GM19023 (cell line): ENCODE results near the gene GASK1A.
"Not testable (repeated sequence)": the region's sequence is repeated elsewhere in the genome, so short reads cannot be mapped to it uniquely, and the experiment has no call there.

Experiments used
- ATAC-seq: cut with Tn5 transposase; IDR thresholded peaks from one replicate; pipeline ENCODE4 v1.9.1; 2021; ENCODE audit warnings: mild to moderate bottlenecking, moderate library complexity; ENCODE audit not compliant: unreplicated experiment

The GASK1A gene

DNA sequence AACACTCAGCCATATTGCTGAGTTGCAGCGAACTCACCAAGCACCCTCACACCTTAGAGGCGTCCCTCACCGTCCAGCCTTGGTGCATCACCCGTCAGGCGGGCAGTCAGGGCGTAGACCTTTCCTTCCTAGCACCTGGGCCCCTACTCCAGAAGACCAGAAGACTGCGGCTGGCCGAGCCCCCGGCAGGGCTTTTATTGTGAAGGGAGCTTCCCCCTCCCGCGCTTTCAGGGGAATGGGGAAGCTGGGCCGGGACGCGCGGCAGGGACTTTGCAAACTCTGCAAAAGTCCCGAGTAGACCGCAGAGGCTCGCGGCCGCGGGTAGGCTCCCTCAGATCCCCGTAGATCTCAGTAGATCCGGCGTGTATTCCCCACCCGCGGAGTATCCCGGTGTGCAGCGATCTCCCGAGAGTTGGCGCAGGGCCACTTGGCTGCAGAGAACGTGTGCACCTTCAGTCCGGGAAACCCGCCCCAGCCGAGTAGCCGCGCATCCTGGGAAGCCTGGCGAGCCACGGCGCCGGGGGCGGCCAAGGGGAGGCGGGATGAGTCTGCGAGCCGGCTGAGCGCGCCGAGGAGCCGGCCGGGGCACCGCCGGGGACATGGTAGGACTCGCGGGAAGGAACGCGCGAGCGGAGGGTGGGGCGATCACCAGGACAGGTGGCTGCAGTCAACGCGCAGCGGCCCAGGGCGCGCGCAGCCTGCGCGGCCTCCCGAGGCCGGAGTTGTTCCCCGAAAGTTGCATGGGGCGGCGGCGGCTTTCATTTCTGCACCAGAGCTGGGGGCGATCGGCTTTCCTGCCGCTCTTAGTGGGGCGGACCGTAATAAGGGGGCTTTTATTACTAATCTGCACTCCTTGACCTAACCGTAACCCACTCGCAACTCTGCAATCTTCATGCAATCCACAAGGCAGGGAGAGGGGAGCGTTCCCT lies at the start of gene GASK1A:
Gene GASK1A, plus strand, starts transcription at position 268 of the 929 bp plus-strand sequence. Its CDS starts 332 bp downstream, at position 600.
- no peak for ATAC-seq

DNA sequence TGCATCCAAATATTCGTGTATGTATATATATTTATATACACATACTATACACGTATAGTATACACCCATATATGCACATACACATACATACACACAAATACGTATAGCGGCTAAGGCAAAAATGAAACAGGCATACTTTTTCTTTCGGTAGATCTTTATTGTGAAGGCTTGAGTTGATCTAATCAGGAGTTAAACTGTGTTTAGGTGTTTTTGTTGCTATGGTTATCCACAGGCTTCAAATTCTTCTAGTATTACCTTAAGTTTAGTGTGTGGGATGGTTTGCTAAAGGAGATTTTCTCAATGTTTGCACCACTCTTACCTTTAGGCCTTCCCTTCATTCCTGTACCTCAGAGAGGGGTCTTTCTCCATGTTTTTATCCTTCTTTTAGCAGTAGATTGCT lies 45.0 kb upstream of the GASK1A start:
- no peak for ATAC-seq

DNA sequence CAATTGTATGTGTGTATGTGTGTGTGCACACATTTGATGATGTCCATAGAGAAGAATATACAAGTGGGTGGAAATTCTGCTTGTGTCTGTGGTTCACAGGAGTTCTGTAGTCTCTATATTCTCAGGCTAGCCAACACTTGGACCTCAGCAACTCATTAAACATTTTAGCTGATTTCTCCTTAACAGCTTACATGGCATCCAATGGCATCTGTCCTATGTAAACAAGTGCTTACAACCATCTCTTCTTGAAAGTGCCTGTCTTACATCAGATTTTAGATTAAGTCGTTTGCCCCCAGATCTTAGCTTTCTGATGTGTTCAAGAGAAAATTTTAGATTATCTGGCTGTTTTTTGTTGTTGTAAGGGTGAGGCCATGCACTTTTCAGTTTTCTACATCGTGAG lies 44.2 kb upstream of the GASK1A start:
- no peak for ATAC-seq

DNA sequence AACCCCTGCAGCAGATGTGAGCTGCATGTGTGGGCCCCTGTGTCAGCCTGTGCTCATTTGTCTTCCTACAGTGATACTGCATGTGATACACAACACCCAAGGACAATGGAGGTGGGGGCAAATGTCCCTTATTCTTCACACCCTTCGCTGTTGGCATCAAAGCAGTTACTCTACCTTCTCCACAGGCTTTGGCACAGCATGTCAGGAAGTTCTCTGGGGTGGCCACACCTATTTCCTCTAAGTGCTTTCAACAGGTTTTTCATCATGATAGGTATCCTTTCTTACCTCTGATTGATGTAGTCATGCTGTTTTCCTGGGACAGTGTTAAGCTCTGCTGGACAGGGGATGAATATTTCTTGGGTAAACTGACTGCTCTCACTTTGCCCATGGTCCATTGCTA lies 43.6 kb upstream of the GASK1A start:
- ATAC-seq = no peak

DNA sequence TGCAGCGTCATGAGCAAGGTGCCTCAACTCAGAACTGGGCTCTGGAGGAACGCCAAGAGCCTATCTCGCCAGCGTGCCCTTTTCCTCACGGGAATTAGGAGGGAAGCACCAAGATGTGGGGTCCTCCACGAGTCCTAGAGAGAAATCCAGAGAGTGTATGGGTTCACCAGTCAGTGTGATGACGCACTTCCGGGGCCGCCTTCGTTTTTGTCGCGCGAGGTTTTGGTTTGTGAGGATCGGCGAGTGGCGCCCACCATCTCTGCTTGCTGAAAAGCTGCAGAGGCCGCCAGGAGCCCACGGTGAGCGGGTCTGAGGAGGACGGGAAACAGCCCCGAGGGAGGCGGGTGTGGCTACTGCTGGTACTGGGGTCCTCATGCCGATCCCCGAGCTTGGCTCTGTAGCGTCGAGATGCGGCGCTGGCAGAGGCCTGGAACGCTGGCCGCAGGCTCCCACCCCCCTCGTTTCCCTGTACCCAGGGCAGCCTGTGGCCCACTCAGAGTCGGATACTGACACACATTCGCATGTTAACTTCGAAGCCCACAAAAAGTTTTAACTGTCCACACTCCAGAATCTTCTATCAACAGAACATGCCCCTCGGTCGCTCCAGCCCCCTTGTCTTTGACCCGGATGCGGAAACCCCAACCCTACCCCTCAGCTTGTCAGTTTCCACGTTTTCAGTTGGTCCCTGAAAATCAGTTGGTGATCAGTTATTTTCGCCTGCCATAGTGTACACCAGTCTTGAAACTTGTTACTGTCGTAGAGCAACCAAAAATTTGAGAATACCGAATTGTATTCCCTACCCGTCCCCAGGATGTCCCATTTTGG lies 42.7 kb upstream of the GASK1A start:
- ATAC-seq = no peak

DNA sequence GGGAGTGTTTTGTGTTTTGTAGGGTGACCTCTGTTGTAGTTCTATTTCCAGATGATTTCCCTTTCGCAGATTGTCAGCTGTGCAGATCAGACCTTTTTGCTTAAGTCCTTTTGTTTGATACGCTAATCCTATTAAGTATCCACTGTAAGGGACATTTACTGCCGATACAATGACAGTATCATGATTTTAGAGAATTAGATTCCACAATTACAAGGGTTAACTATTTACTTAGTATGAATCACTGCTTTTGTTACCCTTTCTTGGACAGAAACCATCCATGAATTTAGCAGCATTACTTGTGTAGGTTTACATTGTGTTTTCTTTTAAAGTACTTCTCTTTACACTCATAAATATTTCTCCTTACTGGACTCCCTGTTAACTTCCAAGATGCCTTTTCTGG lies 41.8 kb upstream of the GASK1A start:
- ATAC-seq = no peak

DNA sequence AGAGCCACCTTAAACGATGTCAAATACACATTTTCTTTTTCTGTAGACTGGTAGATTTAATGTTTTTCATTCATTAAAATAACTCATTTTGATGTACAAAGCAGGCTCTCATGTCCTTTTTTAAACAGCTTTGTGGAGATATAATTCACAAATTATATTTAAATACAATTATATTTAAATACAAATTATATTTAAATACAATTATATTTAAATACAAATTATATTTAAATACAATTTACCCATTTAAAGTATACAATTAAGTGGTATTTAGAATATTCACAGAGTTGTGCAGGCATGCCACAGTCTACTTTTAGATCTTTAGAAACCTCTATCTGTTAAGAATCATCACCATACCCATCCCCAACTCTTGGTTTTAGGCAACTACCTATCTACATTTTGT lies 36.4 kb upstream of the GASK1A start:
- ATAC-seq = no peak

DNA sequence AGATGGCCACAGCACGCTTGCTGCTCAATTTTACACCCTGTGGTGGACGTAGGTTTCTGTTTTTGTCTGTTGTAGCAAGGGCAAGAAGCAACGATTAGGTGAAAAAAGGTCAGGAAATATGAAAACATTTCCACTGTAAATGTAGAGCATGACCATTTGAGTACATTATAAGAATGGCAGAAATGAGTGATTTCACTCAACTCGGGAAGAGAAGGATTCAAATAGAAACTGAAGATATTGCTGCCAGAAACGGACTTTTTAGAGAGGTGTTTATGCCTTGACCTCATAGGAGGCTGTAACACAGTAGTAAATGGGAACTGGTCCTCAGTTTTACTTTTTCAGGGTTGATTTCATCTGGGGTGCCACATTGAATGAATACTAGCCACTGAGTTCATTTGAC lies 33.1 kb upstream of the GASK1A start:
- no peak for ATAC-seq

DNA sequence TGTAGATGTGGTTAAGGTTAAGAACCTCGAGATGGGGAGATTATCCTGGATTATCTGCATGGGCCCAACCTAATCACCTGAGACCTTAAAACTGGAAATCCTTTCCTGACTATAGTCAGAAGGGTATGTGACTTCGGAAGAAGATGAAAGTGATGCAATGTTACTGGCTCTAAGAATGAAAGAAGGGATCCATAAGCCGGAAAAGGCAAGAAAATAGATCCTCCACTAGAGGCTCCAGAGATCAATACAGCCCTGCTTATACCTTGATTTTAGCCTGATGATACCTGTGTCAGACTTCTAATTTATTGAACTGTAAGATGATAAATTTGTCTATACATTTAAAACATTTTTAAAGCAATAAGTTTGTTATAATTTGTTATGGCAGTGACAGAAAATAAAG lies 21.5 kb upstream of the GASK1A start:
- no peak for ATAC-seq

DNA sequence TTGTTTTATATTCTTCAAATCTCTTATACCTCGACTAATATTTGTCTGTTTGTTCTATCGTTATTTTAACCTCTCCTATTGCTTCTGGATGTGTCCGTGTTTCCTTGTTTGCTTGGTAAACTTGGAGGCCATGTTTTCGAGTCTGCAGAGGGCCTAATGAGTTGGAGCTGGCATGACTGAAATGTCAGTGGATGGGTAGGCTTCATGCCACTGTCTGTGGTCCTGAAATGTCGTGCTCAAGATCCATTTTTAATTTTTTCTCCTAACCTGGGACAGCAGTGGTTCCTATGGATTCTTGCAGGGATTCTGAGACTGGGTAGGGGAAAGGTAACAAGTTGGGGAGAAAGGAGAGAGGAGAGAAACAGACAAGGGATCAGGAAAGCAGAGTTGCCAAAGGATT lies 18.8 kb upstream of the GASK1A start:
- ATAC-seq = no peak

DNA sequence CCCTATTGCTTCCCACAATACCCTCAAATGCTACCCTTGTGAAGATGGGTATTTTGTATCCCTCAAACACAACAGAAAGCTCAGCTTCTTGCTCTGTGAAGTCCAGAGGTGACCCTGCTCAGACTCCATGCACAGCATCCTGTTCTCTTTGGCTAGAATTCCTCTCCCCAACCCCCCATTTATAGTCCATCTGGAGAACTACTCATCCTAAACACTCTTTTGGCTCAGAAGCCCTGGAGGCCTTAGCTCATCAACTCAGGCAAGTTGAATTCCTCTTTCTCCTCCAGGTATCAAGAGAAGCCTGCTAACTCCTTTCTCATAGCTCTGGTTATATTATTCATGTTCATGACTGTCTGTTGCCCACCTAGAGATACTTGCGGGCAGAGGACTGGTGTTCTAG lies 18.3 kb upstream of the GASK1A start:
- ATAC-seq = no peak

DNA sequence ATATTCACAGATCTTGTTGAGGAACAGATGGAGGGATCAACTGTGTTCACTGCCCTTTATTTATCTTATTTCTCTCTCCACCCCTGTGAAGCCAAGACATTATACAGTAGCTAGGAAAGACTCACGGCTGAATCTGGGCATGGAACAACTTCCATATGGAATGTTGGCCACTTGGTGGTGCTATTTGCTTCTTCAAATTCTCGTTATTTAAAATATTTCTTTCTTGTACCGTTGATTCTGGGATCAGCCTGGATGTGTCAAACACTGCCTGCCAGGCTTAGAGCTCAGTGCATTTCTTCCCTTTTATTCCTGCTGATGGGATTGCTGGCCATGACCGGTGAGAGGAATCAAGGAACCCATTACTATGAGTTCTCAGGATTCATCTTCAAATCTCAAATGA lies 17.5 kb upstream of the GASK1A start:
- ATAC-seq = no peak

DNA sequence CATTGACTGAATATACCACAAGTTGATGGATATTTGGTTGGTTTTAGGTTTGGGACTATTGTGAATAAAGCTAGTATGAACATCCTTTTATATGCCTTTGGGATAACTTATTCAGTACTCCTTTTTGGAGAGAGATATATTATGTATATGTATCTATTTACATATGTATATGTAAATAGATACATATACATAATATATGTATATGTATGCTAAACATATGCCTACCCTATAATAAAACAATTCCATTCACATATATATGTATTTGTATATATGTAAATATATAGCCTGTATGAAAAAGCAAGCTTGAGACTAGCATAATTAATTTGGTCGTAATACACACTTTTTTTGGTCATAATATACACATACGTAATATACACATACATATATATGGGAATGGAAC lies 15.8 kb upstream of the GASK1A start:
- ATAC-seq = no peak

DNA sequence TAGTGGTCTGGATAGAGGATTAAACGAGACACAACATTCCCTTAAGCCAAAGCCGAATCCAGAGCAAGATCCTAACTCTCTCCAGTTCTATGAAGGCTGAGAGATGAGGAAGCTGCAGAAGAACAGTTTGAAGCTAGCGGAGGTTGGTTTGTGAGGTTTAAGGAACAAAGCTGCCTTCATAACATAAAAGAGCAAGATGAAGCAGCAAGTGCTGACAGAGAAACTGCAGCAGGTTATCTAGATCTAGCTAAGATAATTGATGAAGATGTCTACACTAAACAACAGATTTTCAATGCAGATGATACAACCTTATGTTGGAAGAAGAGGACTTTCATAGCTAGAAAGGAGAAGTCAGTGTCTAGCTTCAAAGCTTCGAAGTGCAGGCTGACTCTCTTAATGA lies 14.8 kb upstream of the GASK1A start:
- ATAC-seq = no peak

DNA sequence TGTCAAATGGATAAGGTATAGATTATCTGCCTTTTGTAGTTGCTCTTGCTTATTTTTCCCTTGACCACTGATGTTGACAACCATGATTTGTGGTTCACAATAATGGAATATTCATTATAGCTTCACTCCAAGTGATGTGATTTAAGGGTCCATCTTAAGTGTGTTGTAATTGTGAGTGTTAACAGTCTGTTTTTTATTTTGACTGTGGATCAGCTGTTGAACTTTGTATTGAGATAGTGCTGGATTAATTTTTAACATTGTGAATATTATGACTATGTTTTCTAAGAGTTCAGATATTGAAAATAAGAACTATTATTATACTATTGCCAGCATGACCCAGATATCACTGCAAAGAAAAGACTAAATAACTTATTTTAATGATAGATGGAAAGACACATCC lies 8.6 kb upstream of the GASK1A start:
- no peak for ATAC-seq

DNA sequence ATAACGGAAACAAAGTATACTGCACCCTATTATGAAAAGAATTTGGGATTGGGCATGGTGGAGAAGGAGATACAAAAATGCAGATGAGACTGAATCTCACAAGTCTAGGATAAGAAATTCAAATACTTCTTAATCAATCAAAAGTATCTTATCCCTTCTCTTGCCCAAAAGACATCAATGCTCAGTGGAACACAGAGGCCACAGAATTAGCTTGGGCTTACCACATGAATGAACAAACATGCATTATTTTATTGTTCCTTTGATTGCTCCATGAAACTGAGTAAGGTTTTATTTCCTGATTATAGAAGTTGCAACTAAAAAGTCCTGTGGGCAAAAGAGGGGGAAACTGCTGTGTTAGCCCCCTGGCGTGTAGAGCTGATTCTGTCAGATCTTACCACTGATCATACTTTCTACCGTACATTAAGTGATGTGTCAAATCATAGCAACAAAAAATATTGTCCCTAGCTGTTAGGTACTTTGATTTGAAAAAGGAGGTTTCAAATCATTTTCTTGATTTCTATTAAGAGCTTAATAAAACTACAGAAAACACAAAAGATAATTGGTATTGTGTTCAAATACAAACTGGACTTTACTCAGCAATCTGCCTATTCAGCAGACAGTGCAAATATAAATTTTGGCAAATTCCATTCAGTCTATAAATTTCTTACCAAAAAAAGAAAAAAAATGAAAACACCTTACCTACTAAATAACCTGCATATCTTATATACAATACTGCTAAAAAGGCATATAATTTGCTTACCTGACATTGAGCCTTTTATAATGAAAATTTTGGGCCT lies 7.9 kb upstream of the GASK1A start:
- ATAC-seq = no peak

DNA sequence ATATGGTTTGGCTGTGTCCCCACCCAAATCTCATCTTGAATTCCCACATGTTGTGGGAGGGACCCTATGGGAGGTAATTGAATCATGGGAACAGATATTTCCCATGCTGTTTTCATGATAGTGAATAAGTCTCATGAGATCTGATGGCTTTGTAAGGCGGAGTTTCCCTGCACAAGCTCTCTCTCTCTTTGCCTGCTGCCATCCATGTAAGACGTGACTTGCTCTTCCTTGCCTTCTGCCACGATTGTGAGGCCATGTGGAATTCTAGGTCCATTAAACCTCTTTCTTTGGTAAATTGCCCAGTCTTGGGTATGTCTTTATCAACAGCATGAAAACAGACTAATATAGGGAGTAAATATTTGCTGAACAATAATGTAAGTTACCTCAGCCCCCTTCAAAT lies 4.2 kb upstream of the GASK1A start:
- not testable (repeated sequence) for ATAC-seq

DNA sequence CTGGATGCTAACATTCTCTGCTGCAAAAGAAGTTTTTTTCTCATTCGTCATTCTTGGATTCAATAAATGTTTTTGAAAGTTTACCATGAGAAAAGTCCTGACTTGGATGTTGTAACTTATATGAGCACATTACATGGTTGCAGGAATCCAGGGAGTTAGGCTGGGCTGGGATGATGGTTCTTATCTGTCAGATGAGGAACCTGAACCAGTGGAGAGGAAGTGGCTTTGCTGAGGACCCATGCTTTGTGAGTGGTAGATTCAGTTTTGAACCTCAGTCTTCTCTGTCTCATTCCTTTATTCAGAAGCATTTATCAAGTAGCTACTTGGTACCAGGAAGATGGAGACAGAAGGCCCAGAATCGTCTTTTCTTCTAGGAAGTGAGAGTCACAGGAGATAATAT lies 3.7 kb upstream of the GASK1A start:
- no peak for ATAC-seq

DNA sequence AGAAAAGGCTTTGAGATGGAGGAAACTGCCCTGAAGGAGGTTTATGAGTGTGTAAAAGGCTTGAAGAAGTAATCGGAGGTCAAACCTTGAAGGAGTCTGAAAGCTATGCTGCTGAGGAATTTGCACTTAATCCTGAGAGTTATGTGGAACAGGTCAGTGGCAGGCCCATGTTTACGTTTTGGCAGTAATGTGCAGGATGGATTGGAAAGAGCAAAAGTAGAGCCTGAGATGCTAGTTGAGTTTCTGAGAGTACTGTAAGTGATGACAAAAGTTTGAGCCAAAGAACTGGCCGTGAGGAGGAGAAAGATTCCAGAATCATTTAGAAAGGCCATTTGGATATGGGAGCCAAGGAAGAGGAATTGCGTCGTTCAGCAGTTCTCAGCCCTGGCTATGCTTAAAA lies 3.2 kb upstream of the GASK1A start:
- no peak for ATAC-seq

DNA sequence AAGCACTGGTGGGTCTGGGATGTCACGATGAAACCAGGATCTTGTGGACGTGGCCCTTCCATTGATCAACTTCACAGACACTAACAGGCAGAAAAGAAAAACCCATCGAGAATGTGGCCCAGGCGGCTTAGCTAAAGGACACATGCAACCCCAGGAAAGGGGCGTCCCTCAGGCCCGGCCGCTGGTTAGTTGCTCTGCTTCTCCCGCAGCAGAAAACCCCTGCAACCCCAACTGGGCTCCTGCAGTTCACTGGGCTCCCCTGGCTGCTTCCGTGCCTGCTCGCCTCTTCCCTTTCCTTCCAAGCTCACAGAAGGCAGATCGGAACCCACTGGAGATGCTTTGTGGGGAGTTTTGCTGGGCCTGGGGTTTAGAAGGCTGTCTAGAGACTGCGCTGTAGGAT lies 1.1 kb downstream of the GASK1A start:
- no peak for ATAC-seq

DNA sequence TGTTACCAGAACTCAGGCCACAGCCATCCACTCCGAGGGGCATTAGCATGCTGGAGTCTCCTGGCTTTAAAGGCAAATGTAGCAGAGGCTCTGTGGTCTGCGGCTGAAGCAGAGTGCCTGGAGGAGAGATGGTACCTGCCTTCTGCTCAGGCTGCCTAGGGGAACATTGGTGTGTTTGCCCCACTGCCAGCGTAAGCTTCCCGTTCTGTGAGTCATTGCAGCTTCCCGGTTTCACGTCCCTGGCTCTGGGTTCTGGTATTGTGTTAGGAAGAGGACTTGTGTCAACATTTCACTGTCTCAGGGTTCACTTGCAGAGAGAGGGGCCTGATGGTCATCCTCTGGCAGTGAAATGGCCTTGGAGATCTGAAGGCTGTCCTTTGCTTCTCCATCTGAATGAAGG lies 1.8 kb downstream of the GASK1A start:
- no peak for ATAC-seq
